K562 (cell line): ENCODE results near the gene E2F3. TPM values are rescaled to one million over a fixed set of nuclear protein-coding genes. Genes with fewer than 3 reads are reported as not detected.

Experiments
- ATAC-seq: fragments of 200-7000 bp; cut with Tn5 transposase; 3 replicates; pipeline ENCODE4 v1.9.1; 2020; ENCODE audit warnings: moderate library complexity
- BruUV-seq: library from RNA; stranded (reverse); fragments of 400-500 nt; replicated peaks from 2 replicates; lab custom pipeline; 2021; lab: Mats Ljungman, UMichigan
- CTCF ChIA-PET: fragments of 300-600 bp; formaldehyde crosslinking; extraction: SDS; loops from one replicate; lab custom pipeline; 2021; ENCODE audit warnings: low intra/inter-chr PET ratio; lab: Yijun Ruan, JAX
- POLR2A ChIA-PET: fragments of 300-600, 350-650 bp; sonication (Branson Sonifier 250); formaldehyde crosslinking; extraction: SDS; loops from one replicate; lab custom pipeline; 2021; ENCODE audit warnings: antibody characterized with exemption, inconsistent platforms; lab: Yijun Ruan, JAX
- DNase-seq, 4 experiments: peaks; one replicate each; pipeline versions ENCODE4 v3.0.0 to v3.0.0-alpha.2; 2011 to 2018; ENCODE audit warnings: low spot score in 3 of 4, mixed read lengths in 3 of 4; ENCODE audit errors: extremely low read depth in 1 of 4
- FAIRE-seq: peaks from 2 replicates; lab custom pipeline; 2011; peaks lifted over from hg19 to GRCh38; lab: Jason Lieb, UNC
- H2AFZ ChIP-seq: 2 replicates; pipeline ENCODE4 v1.6.0; 2011; ENCODE audit warnings: low read depth, low read length, control low read depth, inconsistent platforms
- H3K27ac ChIP-seq: fragments of 200-600 bp; 3 replicates; pipeline ENCODE4 v1.8.0; 2011; ENCODE audit warnings: low read depth, mild to moderate bottlenecking, control low read depth, inconsistent platforms, low read length, moderate library complexity, mixed read lengths; ENCODE audit errors: extremely low read depth
- H3K27me3 ChIP-seq, 2 experiments: fragments of 300-600 bp in 1 of 2; 2 replicates in 1 of 2; 3 replicates in 1 of 2; pipeline versions ENCODE4 v1.6.0 to v1.8.0; 2011; ENCODE audit warnings: inconsistent platforms in 2 of 2, low read length in 2 of 2, mild to moderate bottlenecking in 1 of 2, mixed read lengths in 1 of 2, moderate library complexity in 1 of 2; ENCODE audit not compliant: control insufficient read depth in 2 of 2, insufficient read depth in 2 of 2
- H3K36me3 ChIP-seq: fragments of 300-600 bp; 3 replicates; pipeline ENCODE4 v1.8.0; 2011; ENCODE audit warnings: mild to moderate bottlenecking, low read length, inconsistent platforms; ENCODE audit not compliant: control insufficient read depth, insufficient read depth
- H3K4me1 ChIP-seq, 2 experiments: fragments of 200-600 bp in 1 of 2; replicated peaks in 1 of 2; 2 replicates in 1 of 2; 3 replicates in 1 of 2; pipeline versions ENCODE4 v1.5.1 to v1.8.0; 2011; ENCODE audit warnings: inconsistent platforms in 2 of 2, low read length in 2 of 2, mild to moderate bottlenecking in 1 of 2, mixed read lengths in 1 of 2, moderate library complexity in 1 of 2; ENCODE audit not compliant: control insufficient read depth in 2 of 2, insufficient read depth in 2 of 2
- H3K4me2 ChIP-seq: 2 replicates; pipeline ENCODE4 v1.6.1; 2011; ENCODE audit warnings: low read length, control low read depth, inconsistent platforms, mixed read lengths; ENCODE audit not compliant: insufficient read depth
- H3K4me3 ChIP-seq: fragments of 200-600 bp; sonication (generic), shearing (Covaris generic); 2 replicates; pipeline ENCODE4 v1.5.1; 2016; ENCODE audit warnings: control low read depth, inconsistent platforms
- H3K79me2 ChIP-seq: fragments of 200-600 bp; 3 replicates; pipeline ENCODE4 v1.8.0; 2011; ENCODE audit warnings: low read length, inconsistent platforms; ENCODE audit not compliant: control insufficient read depth, insufficient read depth
- H3K9ac ChIP-seq, 2 experiments: 2 replicates each; pipeline versions ENCODE4 v1.6.0 to v1.6.1; 2011; ENCODE audit warnings: low read depth in 2 of 2, low read length in 2 of 2, control low read depth in 1 of 2, inconsistent platforms in 1 of 2, mild to moderate bottlenecking in 1 of 2, mixed read lengths in 1 of 2; ENCODE audit not compliant: insufficient read depth in 1 of 2
- H3K9me1 ChIP-seq: one replicate; pipeline ENCODE4 v1.6.0; 2011; ENCODE audit warnings: inconsistent platforms, mild to moderate bottlenecking, low read length, moderate library complexity; ENCODE audit not compliant: control insufficient read depth, insufficient read depth
- H3K9me3 ChIP-seq: replicated peaks from 2 replicates; pipeline ENCODE4 v1.5.1; 2011; ENCODE audit warnings: low read depth, low read length, inconsistent platforms; ENCODE audit not compliant: control insufficient read depth, insufficient read depth
- H4K20me1 ChIP-seq: replicated peaks from 2 replicates; pipeline ENCODE4 v1.6.1; 2011; ENCODE audit warnings: low read length, inconsistent platforms, mixed read lengths; ENCODE audit not compliant: control insufficient read depth, insufficient read depth
- CREB1 ChIP-seq, 2 experiments: sonication (generic) in 1 of 2; formaldehyde crosslinking in 1 of 2; IDR thresholded peaks; 2 replicates each; pipeline versions ENCODE4 v1.6.1 to v1.8.0; 2012 to 2022; ENCODE audit warnings: inconsistent platforms in 1 of 2, mild to moderate bottlenecking in 1 of 2, missing genetic modification reagents in 1 of 2, moderate library complexity in 1 of 2
- DNMT1 ChIP-seq: fragments of 450-650 bp; IDR thresholded peaks from 2 replicates; pipeline ENCODE4 v1.6.1; 2016; ENCODE audit warnings: antibody characterized with exemption, mild to moderate bottlenecking
- GABPB1 ChIP-seq: sonication (generic); formaldehyde crosslinking; IDR thresholded peaks from 2 replicates; pipeline ENCODE4 v1.8.0; 2022; ENCODE audit warnings: mild to moderate bottlenecking, missing genetic modification reagents
- SP1 ChIP-seq: sonication (generic); formaldehyde crosslinking; IDR thresholded peaks from 2 replicates; pipeline ENCODE4 v1.8.1; 2022; ENCODE audit warnings: mild to moderate bottlenecking, missing genetic modification reagents
- SREBF1 ChIP-seq: fragments of 150-350 bp; IDR thresholded peaks from 2 replicates; pipeline ENCODE4 v1.6.1; 2014; ENCODE audit warnings: antibody characterized with exemption, low read depth, low read length, borderline replicate concordance
- STAT5A ChIP-seq: IDR thresholded peaks from 2 replicates; pipeline ENCODE4 v1.6.1; 2012; ENCODE audit warnings: low read length, inconsistent platforms, borderline replicate concordance
- ZKSCAN1 ChIP-seq: fragments of 150-350 bp; IDR thresholded peaks from 2 replicates; pipeline ENCODE4 v1.6.1; 2016; ENCODE audit warnings: low read depth, low read length
- ZNF197 ChIP-seq: fragments of 200-800 bp; sonication (Bioruptor generic); IDR thresholded peaks from 2 replicates; pipeline ENCODE4 v1.6.1; 2016; ENCODE audit warnings: low read depth, missing genetic modification characterization, missing compliant biosample characterization
- ZNF408 ChIP-seq: fragments of 250-450 bp; sonication (Bioruptor Pico); IDR thresholded peaks from 2 replicates; pipeline ENCODE4 v1.4.0; 2020; ENCODE audit warnings: low read depth, mild to moderate bottlenecking, moderate library complexity
- WGBS: fragments of 100-300 bp; shearing (Covaris generic); methylation state at CpG from one replicate; pipeline ENCODE4 v1.1.6; 2016; ENCODE audit warnings: low coverage, mixed read lengths; ENCODE audit not compliant: insufficient coverage; ENCODE audit errors: missing lambda C conversion rate; 5-methylcytosine and 5-hydroxymethylcytosine counted together
- in situ Hi-C: fragments of 300-500 bp; cut with MboI; formaldehyde crosslinking; loops from 4 replicates; pipeline ENCODE4 v1.15.0; 2018; ENCODE audit warnings: inconsistent platforms, mixed read lengths
- intact Hi-C: fragments of 100-400 bp; cut with micrococcal nuclease; formaldehyde crosslinking; loops from 2 replicates; pipeline ENCODE4 v1.14.2; 2022
- polyA plus RNA-seq, 8 experiments: library from polyadenylated mRNA; depleted of rRNA in 4 of 8; stranded (reverse) in 5 of 8; unstranded in 3 of 8; fragments of >200 nt; fragmentation: Nextera tagmentation in 2 of 8; fragmentation: Illumina TruSeq in 1 of 8; extraction: Ambion mirVana in 2 of 8; extraction: Trizol in 1 of 8; gene quantifications; 2 replicates each; pipeline versions ENCODE4 v1.2.1 to v1.2.3, GENCODE V29; 2011 to 2014; ENCODE audit warnings: inconsistent platforms in 1 of 8, missing spikeins in 1 of 8
- total RNA-seq, 7 experiments: library from RNA; depleted of rRNA in 6 of 7; stranded (reverse); fragments of >200 nt in 6 of 7; fragmentation: Illumina TruSeq in 2 of 7; extraction: Trizol in 2 of 7; gene quantifications; 2 replicates each; pipeline versions ENCODE4 v1.2.1 to v1.2.3, GENCODE V29; 2011 to 2021; ENCODE audit warnings: low replicate concordance in 1 of 7
- TF ChIP-seq, protein P1 (sequence below), 2 experiments: IDR thresholded peaks; 2 replicates each; pipeline ENCODE4 v1.6.1; 2012; ENCODE audit warnings: improper control_type of control experiment in 2 of 2, low read depth in 2 of 2, low read length in 2 of 2, borderline replicate concordance in 1 of 2
- TF ChIP-seq, protein P2 (sequence below): fragments of 250-450 bp; sonication (Bioruptor Pico); IDR thresholded peaks from 2 replicates; pipeline ENCODE4 v1.4.0; 2020; ENCODE audit warnings: mild to moderate bottlenecking

Gene E2F3
- total and polyA plus RNA-seq, 9 of the 15 experiments (the other 6 are each of a cell fraction or from before 2014, with no cell fraction given) = 11.1 to 44.7 (median 27.2) TPM

DNA sequence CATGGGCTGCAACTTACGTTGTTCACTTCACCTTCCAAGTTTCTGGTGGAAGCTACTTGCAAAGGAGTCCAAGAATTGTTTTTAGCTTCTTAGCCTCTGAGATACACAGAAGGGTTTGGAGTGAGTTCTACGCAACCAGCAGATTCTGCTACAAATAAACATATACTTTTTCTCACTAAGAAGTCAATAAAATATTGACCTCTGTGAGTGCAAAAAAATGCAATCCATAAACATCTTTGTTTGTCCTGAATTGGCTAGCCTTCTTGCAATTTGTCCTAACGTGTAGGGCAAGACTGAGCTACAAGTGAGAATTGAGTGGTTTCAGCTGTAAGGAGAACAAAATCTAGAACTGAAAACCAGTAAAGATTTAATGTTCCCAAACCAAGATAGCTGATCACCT is 26.2 kb upstream of the E2F3 start:
- H3K9me3 ChIP-seq = no peaks in the 10 kb centered on the region
- 52% methylated on average over 3 of the region's 3 CpGs for WGBS
- ChIA-PET POLR2A (interaction anchor here (0.6 to 1.2 kb wide), 3 partner anchors 10 to 182 kb away, joined by 3 to 4 read pairs (median 4); no protein-coding TSS in a partner anchor), CTCF (interaction anchor here (1.1 kb wide), 1 partner anchor 154 kb away, joined by 3 read pairs; no protein-coding TSS in a partner anchor)
- H3K9ac ChIP-seq = no peak overlapping the region
- no peaks in the 10 kb centered on the region; a peak in 1 of 5 replicates for H3K4me1 ChIP-seq
- H3K79me2 ChIP-seq = no peaks in the 10 kb centered on the region
- H3K36me3 ChIP-seq = no peaks in the 10 kb centered on the region
- H2AFZ ChIP-seq = no peak overlapping the region
- H3K27ac ChIP-seq = no peak overlapping the region
- intact Hi-C loops = no loop called here
- DNase-seq = no peak
- H4K20me1 ChIP-seq = no peaks in the 10 kb centered on the region
- H3K4me3 ChIP-seq = no peak overlapping the region
- BruUV-seq = no TSS peak
- no peak overlapping the region for H3K4me2 ChIP-seq
- no peak for ATAC-seq
- H3K27me3 ChIP-seq = no peaks in the 10 kb centered on the region
- in situ Hi-C loops = no loop called here
- TF ChIP-seq ZNF408 = no peak
- TF ChIP-seq ZNF197 (CRISPR knock-in tag) = no peak
- no peak for TF ChIP-seq ZKSCAN1
- no peak for TF ChIP-seq SP1
- no peaks in the 10 kb centered on the region for H3K9me1 ChIP-seq
- FAIRE-seq = no peak

DNA sequence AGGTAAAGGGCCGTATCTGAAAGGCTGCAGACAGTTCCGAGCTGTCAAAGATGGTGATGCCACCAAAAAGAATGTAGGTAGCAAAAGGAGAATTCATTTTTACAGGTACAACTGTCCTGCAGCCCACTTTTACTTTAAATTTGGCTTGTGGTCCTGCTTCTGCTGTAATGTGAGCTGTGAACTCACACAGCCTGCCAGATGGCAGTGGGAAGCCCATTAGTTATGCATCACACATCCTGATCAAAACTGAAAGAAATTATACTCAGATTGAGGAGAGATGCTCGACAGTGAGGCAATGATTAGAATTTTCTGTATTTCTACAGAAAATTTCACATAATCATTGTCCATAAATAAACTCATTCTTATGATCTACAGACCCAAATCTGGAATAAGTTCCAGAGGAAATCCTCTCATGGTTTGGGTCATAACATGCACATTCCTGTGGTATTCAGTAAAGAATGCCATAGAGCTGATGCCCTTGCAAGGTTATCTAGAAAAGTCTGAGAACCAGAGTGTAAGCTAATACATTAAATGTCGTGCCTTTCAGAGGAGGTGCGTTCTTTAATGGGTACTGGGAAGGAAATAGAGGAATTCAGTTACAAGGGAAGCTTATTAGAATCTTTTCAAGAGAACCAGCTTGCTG is 23.9 kb upstream of the E2F3 start:
- Histone ChIP-seq H2AFZ (no peak overlapping the region), H3K4me3 (no peak overlapping the region), H3K27ac (no peak overlapping the region), H3K9me3 (no peaks in the 10 kb centered on the region), H4K20me1 (no peaks in the 10 kb centered on the region), H3K79me2 (no peaks in the 10 kb centered on the region), H3K36me3 (no peaks in the 10 kb centered on the region), H3K9me1 (no peaks in the 10 kb centered on the region), H3K4me1 (no peaks in the 10 kb centered on the region; a peak in 1 of 5 replicates), H3K27me3 (no peaks in the 10 kb centered on the region), H3K4me2 (no peak overlapping the region), H3K9ac (no peak overlapping the region)
- WGBS = 8% methylated on average over 5 of the region's 5 CpGs
- TF ChIP-seq GABPB1 (CRISPR knock-in tag) (no peak), DNMT1 (no peak), STAT5A (no peak), CREB1 (IDR thresholded peaks at IDR 0.05) (no peak), CREB1 (CRISPR knock-in tag; IDR thresholded peaks at IDR 0.05) (no peak), SREBF1 (no peak)
- TF ChIP-seq, protein P1, sequence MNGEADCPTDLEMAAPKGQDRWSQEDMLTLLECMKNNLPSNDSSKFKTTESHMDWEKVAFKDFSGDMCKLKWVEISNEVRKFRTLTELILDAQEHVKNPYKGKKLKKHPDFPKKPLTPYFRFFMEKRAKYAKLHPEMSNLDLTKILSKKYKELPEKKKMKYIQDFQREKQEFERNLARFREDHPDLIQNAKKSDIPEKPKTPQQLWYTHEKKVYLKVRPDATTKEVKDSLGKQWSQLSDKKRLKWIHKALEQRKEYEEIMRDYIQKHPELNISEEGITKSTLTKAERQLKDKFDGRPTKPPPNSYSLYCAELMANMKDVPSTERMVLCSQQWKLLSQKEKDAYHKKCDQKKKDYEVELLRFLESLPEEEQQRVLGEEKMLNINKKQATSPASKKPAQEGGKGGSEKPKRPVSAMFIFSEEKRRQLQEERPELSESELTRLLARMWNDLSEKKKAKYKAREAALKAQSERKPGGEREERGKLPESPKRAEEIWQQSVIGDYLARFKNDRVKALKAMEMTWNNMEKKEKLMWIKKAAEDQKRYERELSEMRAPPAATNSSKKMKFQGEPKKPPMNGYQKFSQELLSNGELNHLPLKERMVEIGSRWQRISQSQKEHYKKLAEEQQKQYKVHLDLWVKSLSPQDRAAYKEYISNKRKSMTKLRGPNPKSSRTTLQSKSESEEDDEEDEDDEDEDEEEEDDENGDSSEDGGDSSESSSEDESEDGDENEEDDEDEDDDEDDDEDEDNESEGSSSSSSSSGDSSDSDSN (IDR thresholded peaks at IDR 0.05; ENCODE audit: borderline replicate concordance in 1 of 2, low read depth in 2 of 2, low read length in 2 of 2) = no peak
- TF ChIP-seq, protein P2, sequence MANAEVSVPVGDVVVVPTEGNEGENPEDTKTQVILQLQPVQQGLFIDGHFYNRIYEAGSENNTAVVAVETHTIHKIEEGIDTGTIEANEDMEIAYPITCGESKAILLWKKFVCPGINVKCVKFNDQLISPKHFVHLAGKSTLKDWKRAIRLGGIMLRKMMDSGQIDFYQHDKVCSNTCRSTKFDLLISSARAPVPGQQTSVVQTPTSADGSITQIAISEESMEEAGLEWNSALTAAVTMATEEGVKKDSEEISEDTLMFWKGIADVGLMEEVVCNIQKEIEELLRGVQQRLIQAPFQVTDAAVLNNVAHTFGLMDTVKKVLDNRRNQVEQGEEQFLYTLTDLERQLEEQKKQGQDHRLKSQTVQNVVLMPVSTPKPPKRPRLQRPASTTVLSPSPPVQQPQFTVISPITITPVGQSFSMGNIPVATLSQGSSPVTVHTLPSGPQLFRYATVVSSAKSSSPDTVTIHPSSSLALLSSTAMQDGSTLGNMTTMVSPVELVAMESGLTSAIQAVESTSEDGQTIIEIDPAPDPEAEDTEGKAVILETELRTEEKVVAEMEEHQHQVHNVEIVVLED (CRISPR knock-in tag) = no peak
- FAIRE-seq (peak; percentile 46), ATAC-seq (no peak), DNase-seq (no peak)
- no TSS peak for BruUV-seq
- in situ Hi-C loops (no loop called here), intact Hi-C loops (no loop called here)
- CTCF ChIA-PET = no interaction called here
- POLR2A ChIA-PET = interaction anchor here (0.6 to 1.5 kb wide), 6 partner anchors 8 to 27 kb away, joined by 3 to 4 read pairs (median 3); no protein-coding TSS in a partner anchor
